ENCODE data around the gene CD300LB.

The CD300LB gene

GRCh38 chr17:74485022-74485743 is 46.1 kb downstream of the CD300LB start:
- TF ChIP-seq ZFX (IDR thresholded peaks at IDR 0.05) (no peak), CTCF (conservative IDR thresholded peaks at IDR 0.05) (no peak)
- H3K27ac ChIP-seq = no peak overlapping the region

DNA sequence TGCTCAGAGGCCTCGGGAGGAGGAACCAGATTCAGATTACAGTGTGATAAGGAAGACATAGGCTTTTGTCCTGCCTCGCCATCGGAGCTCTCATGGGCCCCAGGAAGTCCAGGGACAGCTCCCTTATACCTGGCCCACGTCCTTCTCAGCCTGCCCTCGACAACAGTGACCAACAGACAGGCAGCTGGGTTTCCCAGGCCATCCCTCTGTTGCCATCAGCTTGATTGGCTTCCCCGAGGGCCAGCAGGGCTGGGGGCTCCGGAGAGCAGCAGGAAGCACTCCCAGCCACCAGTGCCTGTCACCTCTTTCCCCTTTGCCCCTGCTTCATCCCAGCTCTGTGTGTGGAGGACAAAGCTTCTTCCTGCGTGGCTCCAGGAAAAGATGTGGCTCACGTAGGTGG is 47.2 kb downstream of the CD300LB start:
- TF ChIP-seq ZFX (IDR thresholded peaks at IDR 0.05) (no peak), CTCF (conservative IDR thresholded peaks at IDR 0.05) (no peak)

DNA sequence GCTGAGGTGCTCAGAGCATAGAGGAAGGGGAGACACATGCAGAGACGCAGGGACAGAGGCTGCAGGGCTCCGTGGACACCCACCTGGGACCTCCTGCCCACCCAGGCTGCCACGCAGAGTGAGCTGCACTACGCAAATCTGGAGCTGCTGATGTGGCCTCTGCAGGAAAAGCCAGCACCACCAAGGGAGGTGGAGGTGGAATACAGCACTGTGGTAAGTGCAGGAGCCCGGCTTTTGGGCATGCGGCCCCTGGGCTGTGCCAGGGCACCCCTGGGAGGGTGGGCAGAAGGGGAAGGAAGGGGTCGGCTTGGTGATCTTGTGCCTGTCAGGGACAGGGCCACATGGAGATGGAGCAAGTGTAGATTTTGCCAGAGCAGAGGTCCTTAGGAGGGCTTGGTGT is 49.7 kb downstream of the CD300LB start:
- H3K27ac ChIP-seq = no peak overlapping the region
- TF ChIP-seq CTCF (conservative IDR thresholded peaks at IDR 0.05) = no peak
- TF ChIP-seq ZFX (IDR thresholded peaks at IDR 0.05) = no peak

More for the DNA sequence above, 47.2 kb downstream of the CD300LB start:
- H3K27ac ChIP-seq = no peak overlapping the region

DNA sequence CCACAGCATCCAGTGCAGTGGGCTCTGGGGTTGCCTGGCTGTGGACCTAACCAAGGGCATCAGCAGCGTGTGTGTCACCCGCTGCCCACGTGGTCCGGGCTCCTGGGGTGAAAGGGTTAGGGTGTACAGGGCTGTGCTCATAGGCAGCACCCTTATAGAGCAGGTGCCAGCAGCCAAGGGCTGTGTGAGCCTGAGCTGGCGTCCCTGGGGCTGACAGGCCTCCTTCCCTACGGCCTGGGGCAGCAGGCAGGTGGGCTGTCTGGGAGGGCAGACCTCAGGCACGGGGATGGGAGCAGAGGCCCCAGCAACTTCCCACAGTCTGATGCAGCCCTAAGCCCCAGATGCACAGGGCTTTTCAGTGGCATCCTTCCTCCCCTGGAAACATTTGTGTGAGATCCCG is 51.0 kb downstream of the CD300LB start:
- no peak overlapping the region for H3K27ac ChIP-seq
- TF ChIP-seq ZFX (IDR thresholded peaks at IDR 0.05) (no peak), CTCF (conservative IDR thresholded peaks at IDR 0.05) (no peak)

GRCh38 chr17:74478420-74479100 is 52.7 kb downstream of the CD300LB start:
- TF ChIP-seq CTCF (conservative IDR thresholded peaks at IDR 0.05) = no peak
- TF ChIP-seq ZFX (IDR thresholded peaks at IDR 0.05) = no peak
- no peak overlapping the region for H3K27ac ChIP-seq

GRCh38 chr17:74477411-74477810 is 53.9 kb downstream of the CD300LB start:
- no peak overlapping the region for H3K27ac ChIP-seq
- TF ChIP-seq CTCF (conservative IDR thresholded peaks at IDR 0.05) (no peak), ZFX (IDR thresholded peaks at IDR 0.05) (no peak)

DNA sequence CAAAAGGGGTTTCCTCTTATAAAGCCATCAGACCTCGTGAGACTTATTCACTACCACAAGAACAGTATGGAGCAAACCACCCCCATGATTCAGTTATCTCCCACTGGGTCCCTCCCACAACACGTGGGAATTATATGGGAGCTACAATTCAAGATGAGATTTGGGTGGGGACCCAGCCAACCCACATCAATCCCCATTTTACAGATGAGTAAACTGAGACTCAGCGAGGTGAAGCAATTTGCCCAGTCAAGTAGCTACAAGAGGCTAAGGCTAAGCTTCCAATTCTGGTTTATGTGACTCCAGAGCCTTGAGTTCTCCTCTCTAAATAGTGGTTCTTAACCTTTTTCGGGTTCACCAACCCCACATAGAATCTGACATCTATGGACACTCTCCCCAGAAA is 56.1 kb downstream of the CD300LB start:
- TF ChIP-seq ZFX (IDR thresholded peaks at IDR 0.05) (no peak), CTCF (conservative IDR thresholded peaks at IDR 0.05) (no peak)
- H3K27ac ChIP-seq = no peak overlapping the region
